Prostate gland (tissue), 2 donors: ENCODE data around the gene EPHA6. TPM values are rescaled to one million over a fixed set of nuclear protein-coding genes. Genes with fewer than 3 reads are reported as not detected.
A peak's percentile ranks its signal among the peaks of the same experiment; 100 is the strongest.

Experiments
- DNase-seq: peaks from one replicate; pipeline ENCODE4 v3.0.0-alpha.2; 2019; ENCODE audit warnings: low spot score
- H3K27ac ChIP-seq, 2 donors: fragments of 200-600 bp; sonication (generic); 2 replicates each; pipeline ENCODE4 v1.5.1; 2017 to 2019
- H3K27me3 ChIP-seq: fragments of 200-600 bp; sonication (generic); replicated peaks from 2 replicates; pipeline ENCODE4 v1.5.1; 2019; ENCODE audit not compliant: insufficient read depth
- H3K36me3 ChIP-seq, 2 donors: fragments of 200-600 bp; sonication (generic); 1 replicate in 1 of 2; 2 replicates in 1 of 2; pipeline versions ENCODE4 v1.5.1 to v1.8.1; 2017 to 2019
- H3K4me1 ChIP-seq: fragments of 200-600 bp; sonication (generic); replicated peaks from 2 replicates; pipeline ENCODE4 v1.5.1; 2019
- H3K4me3 ChIP-seq, 2 donors: fragments of 200-600 bp; sonication (generic); 2 replicates each; pipeline ENCODE4 v1.5.1; 2017 to 2019
- H3K9me3 ChIP-seq: fragments of 200-600 bp; sonication (generic); 2 replicates; pipeline ENCODE4 v1.5.1; 2017
- POLR2A ChIP-seq: fragments of 450-650 bp; IDR thresholded peaks from one replicate; pipeline ENCODE4 v1.6.1; 2016; ENCODE audit warnings: antibody characterized with exemption, mild to moderate bottlenecking
- POLR2AphosphoS5 ChIP-seq: sonication (generic); formaldehyde crosslinking; IDR thresholded peaks from one replicate; pipeline ENCODE4 v1.6.1; 2017; ENCODE audit warnings: antibody characterized with exemption
- WGBS: methylation state at CpG from one replicate; pipeline ENCODE4 v1.1.5; 2018; 5-methylcytosine and 5-hydroxymethylcytosine counted together
- intact Hi-C: fragments of 100-400 bp; cut with DNase I; formaldehyde crosslinking; loops from one replicate; pipeline ENCODE4 v1.14.2; 2022
- total RNA-seq, 2 donors: library from RNA; depleted of rRNA; stranded (reverse); fragments of >200 nt; gene quantifications; one replicate each; pipeline ENCODE4 v1.1.0, GENCODE V29; 2016
- TF ChIP-seq, protein P1 (sequence below), 4 experiments: fragments of 200-600 bp in 2 of 4; fragments of 450-650 bp in 2 of 4; sonication (generic) in 2 of 4; IDR thresholded peaks; 1 replicate in 3 of 4; 2 replicates in 1 of 4; pipeline ENCODE4 v1.5.1; 2016 to 2019; ENCODE audit warnings: antibody characterized with exemption in 4 of 4, mild to moderate bottlenecking in 2 of 4, moderate library complexity in 2 of 4

Gene EPHA6
- total RNA-seq, 2 donors from 2014 or later, result 1.1 to 3.7 TPM

DNA sequence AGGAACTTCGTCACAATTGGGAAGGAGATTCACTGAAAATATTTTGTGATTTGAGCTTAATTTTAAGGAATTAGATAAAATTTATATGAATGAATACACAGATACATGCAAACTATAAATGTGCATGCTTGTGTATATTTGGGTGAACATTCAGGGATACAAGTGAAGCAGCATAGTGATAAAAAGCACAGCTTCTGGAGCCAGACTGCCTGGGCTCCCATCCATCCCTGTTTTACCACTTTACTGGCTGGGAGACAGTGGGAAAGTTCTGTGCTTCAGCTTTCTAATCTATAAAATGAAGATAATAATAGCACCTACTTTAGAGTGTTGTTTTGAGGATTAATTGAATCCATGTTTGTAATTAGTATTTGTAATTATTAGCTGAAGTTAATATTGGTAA is 8.1 kb upstream of the EPHA6 start:
- Histone ChIP-seq H3K27ac (no peak overlapping the region), H3K9me3 (no peaks in the 10 kb centered on the region), H3K27me3 (no peaks in the 10 kb centered on the region), H3K4me3 (no peak overlapping the region), H3K36me3 (no peaks in the 10 kb centered on the region), H3K4me1 (no peaks in the 10 kb centered on the region)
- intact Hi-C loops, result no loop called here
- DNase-seq, result no peak
- TF ChIP-seq, protein P1, sequence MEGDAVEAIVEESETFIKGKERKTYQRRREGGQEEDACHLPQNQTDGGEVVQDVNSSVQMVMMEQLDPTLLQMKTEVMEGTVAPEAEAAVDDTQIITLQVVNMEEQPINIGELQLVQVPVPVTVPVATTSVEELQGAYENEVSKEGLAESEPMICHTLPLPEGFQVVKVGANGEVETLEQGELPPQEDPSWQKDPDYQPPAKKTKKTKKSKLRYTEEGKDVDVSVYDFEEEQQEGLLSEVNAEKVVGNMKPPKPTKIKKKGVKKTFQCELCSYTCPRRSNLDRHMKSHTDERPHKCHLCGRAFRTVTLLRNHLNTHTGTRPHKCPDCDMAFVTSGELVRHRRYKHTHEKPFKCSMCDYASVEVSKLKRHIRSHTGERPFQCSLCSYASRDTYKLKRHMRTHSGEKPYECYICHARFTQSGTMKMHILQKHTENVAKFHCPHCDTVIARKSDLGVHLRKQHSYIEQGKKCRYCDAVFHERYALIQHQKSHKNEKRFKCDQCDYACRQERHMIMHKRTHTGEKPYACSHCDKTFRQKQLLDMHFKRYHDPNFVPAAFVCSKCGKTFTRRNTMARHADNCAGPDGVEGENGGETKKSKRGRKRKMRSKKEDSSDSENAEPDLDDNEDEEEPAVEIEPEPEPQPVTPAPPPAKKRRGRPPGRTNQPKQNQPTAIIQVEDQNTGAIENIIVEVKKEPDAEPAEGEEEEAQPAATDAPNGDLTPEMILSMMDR (IDR thresholded peaks at IDR 0.05), result no peak
- TF ChIP-seq POLR2A (no peak), POLR2AphosphoS5 (no peak)
- 74% methylated on average over 1 of the region's 1 CpG for WGBS

- peak overlapping the region; percentile 42 to 50 for H3K4me3 ChIP-seq
- peak; percentile 77 for DNase-seq
- H3K27ac ChIP-seq, result peak overlapping the region; percentile 41 to 57
- no peaks in the 10 kb centered on the region for H3K9me3 ChIP-seq
- no peaks in the 10 kb centered on the region for H3K36me3 ChIP-seq
- H3K27me3 ChIP-seq, result no peaks in the 10 kb centered on the region
- TF ChIP-seq POLR2AphosphoS5, result peak; percentile 21
- TF ChIP-seq POLR2A, result no peak
- TF ChIP-seq, protein P1 (IDR thresholded peaks at IDR 0.05), result peak in 3 of 4 experiments; percentile 35 to 55 (median 54)
- WGBS, result under 1% methylated on average over 37 of the region's 79 CpGs
- intact Hi-C loops, result no loop called here
- no peaks in the 10 kb centered on the region for H3K4me1 ChIP-seq
Measured at GRCh38 chr3:96813134-96813819, 1.1 kb upstream of the EPHA6 start.

DNA sequence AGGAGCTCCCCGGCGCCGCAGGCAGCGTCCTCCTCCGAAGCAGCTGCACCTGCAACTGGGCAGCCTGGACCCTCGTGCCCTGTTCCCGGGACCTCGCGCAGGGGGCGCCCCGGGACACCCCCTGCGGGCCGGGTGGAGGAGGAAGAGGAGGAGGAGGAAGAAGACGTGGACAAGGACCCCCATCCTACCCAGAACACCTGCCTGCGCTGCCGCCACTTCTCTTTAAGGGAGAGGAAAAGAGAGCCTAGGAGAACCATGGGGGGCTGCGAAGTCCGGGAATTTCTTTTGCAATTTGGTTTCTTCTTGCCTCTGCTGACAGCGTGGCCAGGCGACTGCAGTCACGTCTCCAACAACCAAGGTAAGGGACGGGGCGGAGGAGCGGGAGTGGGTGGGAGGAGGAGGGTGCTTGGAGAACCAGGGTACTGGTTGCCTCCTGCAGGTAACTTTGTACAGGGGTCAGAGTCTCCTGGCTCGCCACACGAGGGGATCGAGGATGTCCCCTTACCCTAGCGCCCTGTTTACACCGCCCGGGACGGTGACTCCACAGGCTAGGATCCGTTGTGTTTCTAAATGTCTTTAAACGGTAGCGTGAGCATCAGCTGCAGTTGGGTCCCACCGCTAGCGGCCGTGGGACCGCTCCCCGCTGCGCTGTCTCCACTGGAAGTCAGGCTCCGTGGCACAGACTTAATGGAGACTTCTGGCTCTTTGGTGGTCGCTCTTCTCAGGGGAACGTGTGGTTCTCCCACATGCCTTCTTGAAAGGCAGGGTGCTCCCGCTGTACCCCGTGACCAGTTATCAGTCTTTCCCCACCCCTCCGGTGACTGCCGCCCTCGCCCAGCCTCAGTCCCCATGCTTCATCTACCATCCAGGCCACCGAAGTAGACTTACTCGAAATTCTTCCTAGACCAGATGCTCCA is 515 bp downstream of the EPHA6 start:
- no peaks in the 10 kb centered on the region for H3K27me3 ChIP-seq
- H3K4me3 ChIP-seq, result peak overlapping the region; percentile 42 to 50
- no peaks in the 10 kb centered on the region for H3K36me3 ChIP-seq
- 4% methylated on average over 50 of the region's 50 CpGs for WGBS
- H3K4me1 ChIP-seq, result no peaks in the 10 kb centered on the region
- intact Hi-C loops, result no loop called here
- H3K9me3 ChIP-seq, result no peaks in the 10 kb centered on the region
- no peak for DNase-seq
- peak overlapping the region in 1 of 2 donors; percentile 57 for H3K27ac ChIP-seq
- TF ChIP-seq POLR2A (no peak), POLR2AphosphoS5 (no peak)
- TF ChIP-seq, protein P1 (IDR thresholded peaks at IDR 0.05), result no peak

- Histone ChIP-seq H3K27me3 (no peaks in the 10 kb centered on the region), H3K4me3 (no peak overlapping the region), H3K9me3 (no peaks in the 10 kb centered on the region), H3K27ac (no peak overlapping the region), H3K36me3 (no peaks in the 10 kb centered on the region), H3K4me1 (no peaks in the 10 kb centered on the region)
- TF ChIP-seq POLR2AphosphoS5 (no peak), POLR2A (no peak)
- TF ChIP-seq, protein P1 (IDR thresholded peaks at IDR 0.05), result no peak
- no peak for DNase-seq
- 28% methylated on average over 2 of the region's 2 CpGs for WGBS
- intact Hi-C loops, result no loop called here
Measured at GRCh38 chr3:96831175-96831574, 16.8 kb downstream of the EPHA6 start.
